ENCODE measurements around the gene TMC6.

TMC6 gene

DNA sequence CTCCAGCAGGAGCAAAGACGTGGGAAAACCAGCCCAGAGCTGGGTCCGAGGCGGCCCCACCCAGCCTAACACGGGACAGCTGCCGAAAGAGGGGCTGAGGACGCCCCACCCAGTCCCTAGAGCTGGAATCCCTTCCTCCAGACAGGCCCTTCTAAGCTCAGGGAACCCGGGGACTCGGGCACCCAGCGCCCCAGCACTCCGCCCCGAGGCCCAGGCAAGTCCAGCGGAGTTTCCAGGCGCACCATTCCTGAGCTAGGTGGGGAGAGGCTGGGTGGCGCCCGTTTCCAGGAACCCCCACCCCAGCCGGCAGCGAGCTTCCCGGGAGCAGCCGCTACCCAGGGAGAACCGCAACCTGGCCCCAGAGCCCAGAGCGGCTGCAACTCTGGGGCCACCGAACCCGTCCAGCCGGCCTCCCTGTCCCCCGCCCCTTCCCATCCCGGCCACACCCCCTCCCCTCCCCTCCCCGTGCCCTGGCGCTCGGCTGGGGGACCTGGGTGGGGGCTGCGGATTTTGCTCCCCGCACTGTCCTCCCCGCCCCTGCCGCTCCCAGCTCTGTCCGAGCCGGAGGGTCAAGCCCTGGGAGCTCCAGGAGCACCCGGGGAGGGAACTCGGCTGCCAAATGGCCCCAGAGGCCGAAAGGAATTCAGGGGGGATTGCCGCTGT, 536 bp downstream of the TMC6 start:
- H3K27me3 ChIP-seq (ENCODE audit: control insufficient read depth, low read length): no peaks in the 10 kb centered on the region
- H3K9me3 ChIP-seq (ENCODE audit: control insufficient read depth, insufficient read depth, low read length): no peaks in the 10 kb centered on the region
- H3K4me1 ChIP-seq (ENCODE audit: control insufficient read depth, low read length): peaks cover 83% of the 10 kb centered on the region
- TF ChIP-seq EZH2phosphoT487 (IDR thresholded peaks at IDR 0.05; ENCODE audit: borderline replicate concordance, low read length): no peak
- TF ChIP-seq, protein P1, sequence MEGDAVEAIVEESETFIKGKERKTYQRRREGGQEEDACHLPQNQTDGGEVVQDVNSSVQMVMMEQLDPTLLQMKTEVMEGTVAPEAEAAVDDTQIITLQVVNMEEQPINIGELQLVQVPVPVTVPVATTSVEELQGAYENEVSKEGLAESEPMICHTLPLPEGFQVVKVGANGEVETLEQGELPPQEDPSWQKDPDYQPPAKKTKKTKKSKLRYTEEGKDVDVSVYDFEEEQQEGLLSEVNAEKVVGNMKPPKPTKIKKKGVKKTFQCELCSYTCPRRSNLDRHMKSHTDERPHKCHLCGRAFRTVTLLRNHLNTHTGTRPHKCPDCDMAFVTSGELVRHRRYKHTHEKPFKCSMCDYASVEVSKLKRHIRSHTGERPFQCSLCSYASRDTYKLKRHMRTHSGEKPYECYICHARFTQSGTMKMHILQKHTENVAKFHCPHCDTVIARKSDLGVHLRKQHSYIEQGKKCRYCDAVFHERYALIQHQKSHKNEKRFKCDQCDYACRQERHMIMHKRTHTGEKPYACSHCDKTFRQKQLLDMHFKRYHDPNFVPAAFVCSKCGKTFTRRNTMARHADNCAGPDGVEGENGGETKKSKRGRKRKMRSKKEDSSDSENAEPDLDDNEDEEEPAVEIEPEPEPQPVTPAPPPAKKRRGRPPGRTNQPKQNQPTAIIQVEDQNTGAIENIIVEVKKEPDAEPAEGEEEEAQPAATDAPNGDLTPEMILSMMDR (IDR thresholded peaks at IDR 0.05; ENCODE audit: low read depth, low read length, poor library complexity, severe bottlenecking): no peak
- peak overlapping the region; percentile 95 for H3K4me3 ChIP-seq (ENCODE audit: low read length)
- no peaks in the 10 kb centered on the region for H3K9me2 ChIP-seq (replicated peaks; ENCODE audit: control insufficient read depth, low read length)
- peaks cover 90% of the 10 kb centered on the region for H3K79me2 ChIP-seq (ENCODE audit: control insufficient read depth, low read length)
- H4K20me1 ChIP-seq (ENCODE audit: control insufficient read depth, insufficient read depth, low read depth, low read length): no peaks in the 10 kb centered on the region
- peak overlapping the region; percentile 99 for H3K4me2 ChIP-seq (ENCODE audit: low read length)
- peaks cover 69% of the 10 kb centered on the region for H3K36me3 ChIP-seq (ENCODE audit: control insufficient read depth, low read length)
- peaks cover 17% of the 10 kb centered on the region for H3F3A ChIP-seq (ENCODE audit: control insufficient read depth, insufficient read depth)
- H3K27ac ChIP-seq (ENCODE audit: low read depth, low read length): peak overlapping the region; percentile 90

DNA sequence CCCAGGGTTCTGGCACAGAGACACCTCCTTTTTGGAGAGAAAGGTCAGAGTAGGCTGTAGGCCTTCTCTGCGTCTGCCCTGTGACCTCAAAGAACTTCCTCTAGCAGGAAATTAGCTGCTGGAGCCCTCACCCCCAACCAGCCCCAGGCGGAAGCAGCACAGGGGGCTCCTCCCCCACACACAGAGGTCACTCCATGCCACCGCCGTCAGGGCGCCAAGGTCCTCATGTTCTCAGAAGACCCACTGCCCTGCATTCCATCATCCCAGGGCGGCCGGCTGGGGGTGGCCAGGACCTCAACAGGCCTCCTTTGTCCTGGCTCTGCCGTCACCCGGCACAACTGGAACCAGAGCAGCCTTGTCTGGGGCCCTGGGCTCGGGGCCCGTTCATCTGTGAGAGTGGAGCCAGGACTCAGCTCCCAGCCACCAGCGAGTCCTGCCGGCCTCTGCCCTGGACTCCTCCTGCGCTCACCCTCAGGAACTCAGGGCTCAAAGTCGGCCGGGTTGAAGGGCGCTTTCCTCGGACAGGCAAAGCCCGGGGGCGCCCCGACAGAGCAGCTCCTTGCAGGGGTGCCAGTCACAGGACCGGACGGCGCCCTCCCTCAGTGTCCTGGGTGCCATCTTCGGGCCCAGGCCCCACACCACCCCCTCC, 1.2 kb downstream of the TMC6 start:
- peaks cover 90% of the 10 kb centered on the region for H3K79me2 ChIP-seq (ENCODE audit: control insufficient read depth, low read length)
- peaks cover 69% of the 10 kb centered on the region for H3K36me3 ChIP-seq (ENCODE audit: control insufficient read depth, low read length)
- peak overlapping the region; percentile 95 for H3K4me3 ChIP-seq (ENCODE audit: low read length)
- H3F3A ChIP-seq (ENCODE audit: control insufficient read depth, insufficient read depth): peaks cover 17% of the 10 kb centered on the region
- H3K4me1 ChIP-seq (ENCODE audit: control insufficient read depth, low read length): peaks cover 83% of the 10 kb centered on the region
- H3K4me2 ChIP-seq (ENCODE audit: low read length): peak overlapping the region; percentile 99
- TF ChIP-seq, protein P1 (IDR thresholded peaks at IDR 0.05; ENCODE audit: low read depth, low read length, poor library complexity, severe bottlenecking): no peak
- TF ChIP-seq EZH2phosphoT487 (IDR thresholded peaks at IDR 0.05; ENCODE audit: borderline replicate concordance, low read length): no peak
- no peaks in the 10 kb centered on the region for H3K9me3 ChIP-seq (ENCODE audit: control insufficient read depth, insufficient read depth, low read length)
- no peaks in the 10 kb centered on the region for H4K20me1 ChIP-seq (ENCODE audit: control insufficient read depth, insufficient read depth, low read depth, low read length)
- peak overlapping the region; percentile 90 for H3K27ac ChIP-seq (ENCODE audit: low read depth, low read length)
- no peaks in the 10 kb centered on the region for H3K9me2 ChIP-seq (replicated peaks; ENCODE audit: control insufficient read depth, low read length)
- no peaks in the 10 kb centered on the region for H3K27me3 ChIP-seq (ENCODE audit: control insufficient read depth, low read length)

DNA sequence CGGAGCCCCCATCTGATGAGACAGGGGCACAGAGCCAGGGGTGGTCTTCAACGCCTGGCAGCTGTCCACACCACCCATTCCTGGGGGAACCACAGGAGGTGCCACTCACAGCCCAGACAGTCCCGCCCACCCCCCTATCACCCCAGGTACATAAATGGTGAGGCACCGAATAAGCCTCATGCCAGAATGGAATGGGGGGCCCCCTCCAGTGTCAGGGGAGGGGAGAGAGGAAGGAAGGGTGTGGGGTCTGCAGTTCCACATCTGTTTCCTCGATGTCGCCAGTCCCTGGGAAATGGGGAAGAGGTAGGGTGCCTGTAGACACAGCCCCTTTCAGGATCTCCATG, 1.7 kb downstream of the TMC6 start:
- Histone ChIP-seq H3K79me2 (ENCODE audit: control insufficient read depth, low read length) (peaks cover 90% of the 10 kb centered on the region), H3K9me2 (replicated peaks; ENCODE audit: control insufficient read depth, low read length) (no peaks in the 10 kb centered on the region), H4K20me1 (ENCODE audit: control insufficient read depth, insufficient read depth, low read depth, low read length) (no peaks in the 10 kb centered on the region), H3K4me2 (ENCODE audit: low read length) (peak overlapping the region; percentile 99), H3K9me3 (ENCODE audit: control insufficient read depth, insufficient read depth, low read length) (no peaks in the 10 kb centered on the region), H3K4me3 (ENCODE audit: low read length) (peak overlapping the region; percentile 95), H3F3A (ENCODE audit: control insufficient read depth, insufficient read depth) (peaks cover 17% of the 10 kb centered on the region), H3K36me3 (ENCODE audit: control insufficient read depth, low read length) (peaks cover 69% of the 10 kb centered on the region), H3K27me3 (ENCODE audit: control insufficient read depth, low read length) (no peaks in the 10 kb centered on the region), H3K4me1 (ENCODE audit: control insufficient read depth, low read length) (peaks cover 84% of the 10 kb centered on the region), H3K27ac (ENCODE audit: low read depth, low read length) (peak overlapping the region; percentile 90)
- TF ChIP-seq, protein P1 (IDR thresholded peaks at IDR 0.05; ENCODE audit: low read depth, low read length, poor library complexity, severe bottlenecking): no peak
- no peak for TF ChIP-seq EZH2phosphoT487 (IDR thresholded peaks at IDR 0.05; ENCODE audit: borderline replicate concordance, low read length)
